T-helper 1 cell treated with Interleukin-12 subunit alpha and Interleukin-12 subunit beta and Interleukin-4 antibody, amounts not matched to agents 30 ng/mL and 1 ng/mL, for 36 hours (primary cell): ENCODE results near the gene AXIN2. TPM values are rescaled to one million over a fixed set of nuclear protein-coding genes. Genes with fewer than 3 reads are reported as not detected.

ENCODE experiments used
- intact Hi-C: fragments of 100-400 bp; cut with micrococcal nuclease; formaldehyde crosslinking; loops from one replicate; pipeline ENCODE4 v1.15.1; 2024
- total RNA-seq: library from RNA; stranded (reverse); gene quantifications from 2 replicates; pipeline ENCODE4 v1.2.3, GENCODE V29; 2022

Gene AXIN2
- total RNA-seq, 1 donor from 2014 or later, result 3.0 TPM

DNA sequence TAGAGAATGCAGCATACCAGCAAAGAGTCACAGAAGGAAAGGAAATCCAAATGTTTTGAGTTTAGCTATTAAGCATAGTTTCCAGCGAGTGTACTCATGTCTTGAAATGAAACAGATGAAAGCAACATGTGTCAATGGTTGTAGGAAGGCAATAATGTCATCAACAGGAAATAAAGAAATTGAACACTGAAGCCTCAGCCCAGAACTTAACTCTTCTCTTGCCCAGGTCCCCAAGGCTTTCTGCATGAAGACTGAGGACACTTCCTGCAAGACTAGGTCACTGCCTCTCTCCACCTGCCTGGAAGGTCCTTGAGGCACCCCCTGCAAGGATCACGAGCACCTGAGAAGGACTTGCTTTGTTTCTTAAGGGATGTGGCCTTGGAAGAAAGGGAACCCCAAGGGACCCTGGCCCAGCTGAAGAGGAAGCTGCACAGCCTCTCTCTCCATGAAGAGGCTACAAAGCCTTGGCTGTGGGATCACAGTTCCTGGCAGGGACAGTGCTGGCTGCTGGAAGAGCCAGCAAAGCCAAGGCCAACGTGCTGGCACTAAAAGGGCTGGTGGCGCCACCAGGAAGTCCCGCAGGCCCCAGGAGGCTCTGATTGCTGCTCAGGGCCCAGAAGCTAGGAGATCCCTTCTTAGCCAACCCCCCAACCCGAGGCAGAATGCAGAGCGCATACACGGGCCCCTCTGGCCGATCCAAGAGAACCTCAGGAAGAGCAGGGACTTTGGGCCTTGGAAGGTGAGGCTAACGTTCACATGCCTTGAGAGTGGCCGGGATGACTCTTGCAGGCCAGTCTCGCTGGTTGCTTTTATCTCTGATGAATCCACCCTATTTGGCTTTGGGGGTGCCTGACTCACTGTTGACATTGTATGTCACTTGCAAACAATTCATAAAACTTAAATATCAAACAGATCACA lies 23.4 kb upstream of the AXIN2 start:
- intact Hi-C loops, result no loop called here

DNA sequence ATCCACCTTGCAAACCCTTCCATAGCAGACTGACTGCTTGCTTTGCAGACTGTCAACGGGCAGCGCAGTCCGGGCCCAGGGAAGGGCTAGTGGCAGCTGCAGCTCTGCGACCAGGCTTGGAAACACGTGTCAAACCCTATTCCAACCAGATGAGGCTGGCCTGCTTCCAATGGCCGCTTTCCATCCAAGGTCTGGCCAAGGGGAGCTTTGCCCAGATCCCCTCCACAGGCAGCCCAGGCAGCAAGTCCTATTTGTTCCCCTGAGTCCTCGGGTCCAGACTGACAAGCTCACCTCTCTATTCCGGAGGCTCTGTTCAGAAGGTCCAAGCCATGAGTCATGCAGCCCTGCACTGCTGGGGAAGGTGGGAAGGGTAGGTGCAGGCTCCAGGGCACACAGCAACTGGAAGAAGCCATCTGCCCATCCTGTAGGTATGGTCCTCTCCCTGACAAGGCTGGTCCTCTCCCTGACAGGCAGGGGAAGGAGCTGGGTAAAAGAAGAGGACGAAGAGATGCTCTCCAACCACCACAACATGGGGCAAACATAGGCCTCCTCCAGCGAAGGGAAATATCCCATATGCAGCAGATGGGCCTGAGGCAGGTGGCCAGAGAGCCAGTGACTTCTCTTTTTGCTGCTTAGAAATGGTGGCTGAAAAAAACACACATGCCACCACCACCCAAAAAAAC lies 22.6 kb upstream of the AXIN2 start:
- intact Hi-C loops, result no loop called here

DNA sequence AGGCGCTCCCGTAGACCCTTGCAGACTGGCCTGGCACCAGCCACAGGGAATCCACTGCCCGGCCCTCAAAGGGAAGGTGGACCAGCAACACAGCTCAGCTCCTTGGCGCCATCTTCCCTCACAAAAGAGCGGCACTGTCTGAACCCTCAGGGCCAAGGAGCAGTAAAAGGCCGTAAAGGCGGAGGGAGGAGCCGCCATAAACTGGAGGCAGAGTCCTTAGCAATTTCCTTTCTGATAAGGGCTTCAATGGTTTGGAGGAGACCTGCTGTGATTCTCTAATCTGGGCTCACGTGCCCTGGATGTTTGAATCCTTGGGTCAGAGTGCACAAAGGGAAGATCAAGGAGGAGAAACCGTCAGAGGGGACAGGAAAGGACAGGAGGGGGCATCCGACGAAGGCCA lies 15.5 kb upstream of the AXIN2 start:
- intact Hi-C loops, result no loop called here

DNA sequence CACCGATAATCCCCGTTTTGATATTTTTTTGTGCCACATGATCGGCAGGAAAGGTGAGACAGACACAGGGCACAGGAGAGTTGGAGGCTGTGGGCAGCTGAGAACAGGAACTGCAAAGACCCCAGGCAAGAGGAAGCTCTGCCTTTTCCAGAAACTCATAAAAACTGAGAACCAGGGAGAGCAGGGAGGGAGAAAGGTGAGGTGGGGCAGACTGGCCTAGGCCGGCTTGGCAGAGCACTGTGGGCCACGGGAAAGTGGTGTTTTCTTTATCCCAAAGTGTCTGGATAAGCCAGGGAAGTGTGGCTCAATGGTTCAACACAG lies 11.8 kb upstream of the AXIN2 start:
- intact Hi-C loops, result no loop called here

DNA sequence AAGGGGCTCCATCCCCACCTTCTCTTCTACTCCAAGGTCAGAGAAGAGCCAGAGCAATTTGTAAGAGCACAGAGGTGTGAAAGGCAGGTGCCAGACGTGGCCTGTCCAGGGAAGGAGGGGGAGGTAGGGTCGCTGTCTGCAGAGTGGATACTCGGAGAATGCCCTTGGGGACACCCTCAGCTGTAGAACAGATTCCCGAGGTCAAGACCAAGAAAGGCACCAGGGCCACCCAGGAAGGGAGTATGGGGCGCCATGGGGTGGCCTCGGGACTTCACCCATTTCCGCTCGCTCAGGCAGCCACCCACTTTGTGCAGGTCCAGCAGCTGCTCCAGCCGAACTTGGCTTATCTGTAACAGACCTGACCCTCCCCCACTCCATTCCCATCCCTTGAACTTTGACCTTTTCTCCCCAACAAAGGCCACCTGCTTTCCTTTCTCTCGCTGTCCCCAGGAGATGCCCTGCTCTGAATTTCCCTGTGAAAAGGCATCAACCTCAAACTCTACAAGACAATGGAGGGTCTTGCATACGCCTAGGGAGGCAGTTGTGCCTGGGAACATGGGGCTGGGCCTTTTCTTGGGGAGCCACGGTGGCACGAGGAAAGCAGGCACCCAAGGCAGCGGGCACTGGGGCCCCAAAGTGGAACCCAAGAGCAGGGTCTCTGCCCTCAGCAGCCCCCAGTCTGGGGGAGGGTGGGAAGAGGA lies 11.3 kb upstream of the AXIN2 start:
- intact Hi-C loops, result no loop called here

DNA sequence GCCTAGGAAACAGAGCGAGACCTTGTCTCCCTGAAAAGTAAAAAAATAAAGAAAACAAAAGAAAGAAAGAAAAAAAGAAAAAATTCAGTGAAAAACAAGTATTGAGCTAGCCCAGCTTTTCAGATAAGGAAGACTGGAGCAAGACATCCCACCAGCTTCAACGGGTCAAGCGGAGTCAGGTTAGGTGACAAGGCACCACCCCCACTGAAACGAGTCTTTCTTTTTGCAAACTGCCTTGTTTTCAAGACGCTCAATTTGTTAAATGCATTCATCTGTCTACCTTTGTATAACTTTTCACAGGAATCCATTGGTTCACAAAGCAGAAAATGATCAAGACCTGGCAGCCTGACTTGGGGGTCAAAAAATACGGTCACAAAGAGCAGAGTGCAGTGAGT lies 10.7 kb upstream of the AXIN2 start:
- intact Hi-C loops, result no loop called here

DNA sequence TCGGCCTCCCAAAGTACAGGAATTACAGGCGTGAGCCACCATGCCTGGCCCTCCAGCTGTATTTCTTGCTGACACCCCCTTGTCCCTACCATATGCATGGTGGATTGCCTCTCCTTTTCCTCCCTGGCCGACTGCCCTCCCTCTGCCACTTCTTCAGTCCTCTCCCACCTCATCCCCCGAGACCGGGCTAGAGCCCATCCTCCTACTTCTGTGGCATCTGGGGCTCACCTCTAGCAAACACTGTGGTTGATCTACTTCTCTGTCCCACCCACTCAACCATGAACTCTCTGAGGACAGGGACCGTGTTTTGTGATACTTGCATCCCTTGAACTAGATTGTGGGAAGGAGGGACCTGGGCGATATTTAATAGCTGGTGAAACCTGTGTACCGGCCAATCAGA lies 7.5 kb upstream of the AXIN2 start:
- intact Hi-C loops, result no loop called here

DNA sequence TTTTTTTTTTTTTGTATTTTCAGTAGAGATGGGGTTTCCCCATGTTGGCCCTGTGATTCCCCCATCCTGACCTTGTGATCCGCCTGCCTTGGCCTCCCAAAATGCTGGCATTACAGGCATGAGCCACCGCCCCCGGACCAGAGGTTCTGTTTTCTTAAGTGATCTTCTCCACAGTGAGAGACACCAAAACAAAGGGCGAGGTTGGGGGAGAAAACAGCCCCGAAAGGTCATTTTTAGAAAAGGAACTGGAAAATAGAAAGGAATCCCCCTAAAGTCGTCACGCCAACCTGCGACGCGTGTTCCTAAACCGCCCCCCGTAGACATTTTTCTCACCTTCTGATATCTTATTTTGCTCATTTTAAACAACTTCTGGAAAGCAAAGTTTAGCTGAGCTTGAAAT lies 6.1 kb upstream of the AXIN2 start:
- intact Hi-C loops, result no loop called here

DNA sequence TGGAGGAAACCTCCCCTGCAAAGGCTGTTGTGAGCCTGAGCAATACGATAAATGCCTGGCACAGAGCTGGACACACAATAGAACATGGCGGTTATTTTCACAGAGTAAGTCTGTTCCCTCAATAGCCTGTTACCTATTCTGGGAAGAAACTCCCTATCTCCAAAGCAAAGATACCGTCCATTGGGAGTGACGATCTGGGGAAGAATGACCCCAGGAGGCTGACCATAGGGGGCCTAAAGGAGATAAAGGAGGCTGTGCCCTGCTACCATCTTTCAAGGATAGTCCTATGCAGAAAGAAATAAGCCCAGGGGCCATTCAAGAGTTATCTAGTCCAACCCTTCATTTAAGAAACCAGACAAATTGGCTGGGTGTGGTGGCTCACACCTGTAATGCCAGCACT lies 4.1 kb upstream of the AXIN2 start:
- intact Hi-C loops, result no loop called here

DNA sequence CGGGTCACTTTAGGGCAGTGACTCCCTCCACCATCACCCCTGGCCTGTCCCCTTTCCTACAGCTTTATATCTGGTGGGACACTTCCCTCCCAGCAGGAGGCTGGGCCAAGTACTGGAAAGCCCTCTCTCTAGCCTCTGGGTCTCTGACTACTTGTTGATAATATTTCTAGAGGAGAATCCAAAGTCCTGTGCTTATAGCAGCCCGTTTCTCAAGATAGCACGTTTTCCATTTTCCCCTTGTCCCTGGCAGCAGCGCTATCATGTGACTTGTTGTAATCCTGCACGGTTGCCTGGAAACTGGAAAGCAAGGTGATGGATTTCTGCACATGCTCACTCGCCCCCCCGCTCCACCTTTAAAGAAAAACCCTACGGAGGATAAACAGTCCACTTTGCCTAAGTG lies 3.3 kb upstream of the AXIN2 start:
- intact Hi-C loops, result no loop called here

DNA sequence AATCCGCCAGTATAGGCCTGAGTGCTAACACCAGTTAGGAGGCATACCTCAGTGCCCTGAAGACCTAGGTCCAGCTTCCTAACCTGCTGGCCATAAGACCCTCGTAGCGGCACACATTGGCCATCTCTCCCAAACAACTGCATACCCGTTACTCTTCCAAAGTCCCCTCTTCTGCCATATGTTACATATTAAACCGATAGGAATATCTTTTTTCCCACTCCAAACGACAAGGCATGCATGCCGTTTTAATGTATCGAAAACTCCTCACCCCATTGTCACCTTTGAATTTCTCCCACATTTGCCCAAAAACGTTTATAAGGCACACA lies 721 bp upstream of the AXIN2 start:
- intact Hi-C loops, result no loop called here

DNA sequence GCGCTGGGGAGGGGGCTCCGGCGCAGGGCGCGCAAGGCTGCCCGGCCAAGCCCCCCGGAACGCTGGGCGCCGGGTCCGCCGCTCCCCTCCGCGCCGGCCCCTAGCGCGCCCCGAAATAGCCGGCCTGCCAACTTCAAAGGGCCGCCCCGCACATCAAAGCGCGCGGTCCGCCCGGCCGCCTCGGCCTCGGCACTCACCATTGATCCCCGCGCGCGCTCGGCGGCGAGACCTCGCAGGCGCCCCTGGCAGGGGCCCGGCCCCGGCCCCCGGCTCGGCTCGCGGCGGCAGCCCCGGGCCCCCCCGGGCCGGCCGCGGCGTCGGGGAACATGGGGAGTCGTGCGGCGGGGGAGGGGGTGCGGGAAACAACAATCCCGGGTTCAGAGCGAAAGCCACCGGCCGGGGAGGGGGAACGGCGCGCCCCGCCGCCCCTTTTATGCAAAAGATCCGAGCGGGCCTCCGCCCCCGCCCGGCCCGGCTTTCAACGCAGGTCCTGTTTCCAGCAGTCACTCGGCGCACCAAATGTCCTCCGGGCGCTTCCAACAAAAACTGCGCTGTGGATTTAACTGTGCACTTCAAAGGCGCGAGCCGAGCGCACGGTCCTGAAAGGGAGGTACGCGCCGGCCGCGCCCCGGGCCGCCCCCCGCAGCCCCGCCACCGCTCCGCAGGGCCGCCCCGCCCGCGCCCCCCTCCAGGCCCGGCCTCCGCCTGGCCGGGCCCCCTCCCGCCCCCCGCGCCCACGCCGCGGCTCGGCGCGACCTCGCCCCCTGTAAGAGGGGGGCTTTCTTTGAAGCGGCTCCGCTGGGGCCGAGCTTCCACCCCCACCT lies 608 bp downstream of the AXIN2 start:
- intact Hi-C loops, result loop anchor here (1.0 to 2.0 kb wide), 3 partner anchors 38 to 604 kb away; no protein-coding TSS in a partner anchor

DNA sequence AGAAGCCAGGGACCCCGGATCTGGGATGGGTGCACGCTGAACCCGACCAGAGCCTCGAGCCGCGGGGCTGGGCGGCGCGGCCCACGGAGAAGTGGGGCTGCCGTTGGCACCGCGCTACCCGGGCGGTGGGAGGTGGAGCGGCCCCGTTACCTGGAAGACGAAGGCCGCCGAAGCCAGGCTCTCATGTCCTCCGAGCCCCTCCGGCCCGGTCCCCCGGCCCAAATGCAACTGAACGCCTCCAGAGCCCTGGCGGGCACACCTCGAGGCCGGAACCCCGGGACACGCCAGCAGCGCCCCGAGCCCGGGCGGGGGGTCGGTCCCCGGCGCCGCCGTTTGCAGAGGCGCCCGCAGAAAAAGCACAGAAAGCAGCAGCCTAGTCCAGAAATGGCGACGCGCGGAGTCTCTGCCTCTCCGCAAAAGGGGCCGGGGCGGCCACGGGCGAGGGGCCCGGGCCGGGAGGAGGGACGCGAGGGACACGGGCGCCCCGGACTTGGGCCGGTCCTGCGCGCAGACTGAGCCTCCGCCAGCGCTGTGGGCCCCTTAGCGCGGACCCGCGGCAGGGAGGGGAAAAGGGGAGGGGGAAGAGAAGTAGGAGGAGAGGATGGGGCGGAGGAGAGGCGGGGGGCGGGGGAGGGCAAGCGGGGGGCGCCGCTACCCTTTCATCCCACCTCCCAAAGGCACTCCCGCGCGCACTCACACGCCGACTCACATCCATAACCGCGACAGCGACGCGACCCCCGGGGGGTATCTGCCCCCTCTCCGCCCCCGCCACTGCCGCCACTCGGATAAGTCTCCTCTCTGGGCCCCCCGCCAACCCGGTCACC lies 1.4 kb downstream of the AXIN2 start:
- intact Hi-C loops, result loop anchor here (2.0 kb wide), 1 partner anchor 605 kb away; no protein-coding TSS in a partner anchor

DNA sequence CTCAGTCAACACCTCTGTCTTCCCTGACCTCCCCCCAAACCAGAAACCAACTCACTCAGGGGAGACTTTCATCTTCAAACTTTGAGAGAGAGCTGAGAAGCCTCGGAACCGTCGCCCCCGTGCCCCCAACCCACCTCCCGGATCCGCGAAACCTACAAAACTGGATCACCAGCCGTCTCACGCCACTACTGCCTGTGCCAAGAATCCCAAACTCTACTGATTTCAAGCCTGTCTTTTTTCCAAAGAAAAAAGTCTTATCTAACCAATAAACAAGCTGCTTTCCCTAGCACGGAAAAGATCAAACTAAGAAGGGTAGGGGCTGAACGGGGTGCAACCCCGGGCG lies 2.0 kb downstream of the AXIN2 start:
- intact Hi-C loops, result no loop called here

DNA sequence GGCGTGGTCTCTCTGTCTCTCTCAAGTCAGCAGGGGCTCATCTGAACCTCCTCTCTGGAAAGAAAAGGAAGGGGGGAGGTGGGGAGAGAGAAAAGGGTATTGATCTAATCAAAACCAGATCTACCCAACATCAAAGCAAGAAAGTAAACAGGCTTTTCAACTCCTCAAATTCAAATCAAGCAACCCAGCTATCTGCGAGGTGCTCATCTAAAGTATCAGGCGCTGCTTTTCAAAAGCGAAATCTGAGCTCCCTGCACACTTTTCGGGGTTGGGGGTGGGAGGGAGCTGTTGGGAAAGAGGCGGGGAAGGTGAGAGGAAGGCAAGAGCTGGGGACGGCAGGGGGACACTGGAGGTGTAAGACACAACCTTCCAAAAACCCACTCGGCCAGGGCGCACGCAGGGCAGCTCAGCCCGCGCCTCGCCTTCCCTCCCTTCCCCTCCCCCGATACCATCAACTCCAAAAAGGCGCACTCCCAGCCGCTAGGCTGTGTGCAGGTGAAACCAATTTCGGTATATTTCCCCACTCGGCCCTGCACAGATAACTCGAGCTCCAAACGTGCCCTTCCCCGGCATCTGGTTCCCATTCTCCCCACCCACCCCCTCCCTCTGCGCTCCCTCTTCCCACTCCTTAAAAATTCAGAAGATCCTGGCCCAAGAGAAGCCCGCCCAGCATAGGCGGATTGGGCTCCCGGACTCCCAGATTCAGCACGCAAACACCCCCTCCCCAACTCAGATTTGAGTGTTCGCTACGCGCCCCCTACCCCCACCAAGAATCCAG lies 2.6 kb downstream of the AXIN2 start:
- intact Hi-C loops, result no loop called here

DNA sequence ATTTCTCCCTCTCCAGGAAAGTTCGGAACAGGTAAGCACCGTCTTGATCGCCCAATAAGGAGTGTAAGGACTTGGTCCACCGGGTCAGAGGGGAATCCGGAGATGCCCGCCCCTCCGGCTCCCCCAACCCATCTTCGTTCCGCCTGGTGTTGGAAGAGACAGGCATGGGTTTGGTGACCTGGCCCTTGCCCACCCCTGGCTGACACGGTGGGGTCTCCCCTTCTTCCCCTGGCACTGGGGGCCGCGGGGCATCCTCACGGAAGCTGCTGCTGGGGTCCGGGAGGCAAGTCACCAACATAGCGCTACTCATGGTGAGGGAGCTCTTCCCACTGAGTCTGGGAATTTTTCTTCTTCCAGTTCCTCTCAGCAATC lies 3.2 kb downstream of the AXIN2 start:
- intact Hi-C loops, result no loop called here

DNA sequence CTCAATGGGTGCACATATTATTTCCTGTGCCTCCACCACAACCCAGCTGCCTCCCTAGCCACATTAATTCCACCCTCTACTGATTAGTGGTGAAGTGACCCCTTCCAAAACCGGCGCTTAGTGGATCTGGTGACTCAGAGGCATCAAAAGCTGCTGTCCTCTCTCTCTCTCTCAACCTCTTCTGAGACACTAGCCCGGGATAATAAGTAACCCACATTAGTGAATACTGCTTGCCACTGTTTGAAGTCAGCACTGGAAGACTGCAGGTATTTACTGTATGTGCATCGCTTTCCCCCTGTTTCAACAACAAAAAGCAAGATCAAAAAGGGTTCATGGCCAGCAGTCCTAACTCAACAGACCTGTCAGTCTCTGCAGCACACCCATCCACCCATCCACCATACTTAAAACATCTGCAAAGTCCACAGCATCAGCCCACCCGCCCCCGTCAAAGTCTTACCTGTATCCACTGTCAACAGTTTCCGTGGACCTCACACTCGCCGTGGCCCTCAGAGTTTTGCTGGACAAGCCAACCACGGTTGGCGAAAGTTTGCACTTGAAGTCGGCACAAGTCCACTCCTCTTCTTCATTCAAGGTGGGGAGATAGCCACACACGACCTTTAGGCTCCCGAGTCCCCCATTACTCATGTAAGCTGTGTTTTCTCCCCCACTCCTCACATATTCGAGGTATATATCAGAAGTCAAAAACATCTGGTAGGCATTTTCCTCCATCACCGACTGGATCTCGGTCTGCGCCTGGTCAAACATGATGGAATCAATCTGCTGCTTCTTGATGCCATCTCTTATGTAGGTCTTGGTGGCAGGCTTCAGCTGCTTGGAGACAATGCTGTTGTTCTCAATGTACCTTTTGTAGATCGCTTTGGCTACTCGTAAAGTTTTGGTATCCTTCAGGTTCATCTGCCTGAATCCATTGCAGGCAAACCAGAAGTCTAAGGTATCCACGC lies 3.8 kb downstream of the AXIN2 start:
- intact Hi-C loops, result loop anchor here (2.0 kb wide), 1 partner anchor 63 kb away; no protein-coding TSS in a partner anchor

DNA sequence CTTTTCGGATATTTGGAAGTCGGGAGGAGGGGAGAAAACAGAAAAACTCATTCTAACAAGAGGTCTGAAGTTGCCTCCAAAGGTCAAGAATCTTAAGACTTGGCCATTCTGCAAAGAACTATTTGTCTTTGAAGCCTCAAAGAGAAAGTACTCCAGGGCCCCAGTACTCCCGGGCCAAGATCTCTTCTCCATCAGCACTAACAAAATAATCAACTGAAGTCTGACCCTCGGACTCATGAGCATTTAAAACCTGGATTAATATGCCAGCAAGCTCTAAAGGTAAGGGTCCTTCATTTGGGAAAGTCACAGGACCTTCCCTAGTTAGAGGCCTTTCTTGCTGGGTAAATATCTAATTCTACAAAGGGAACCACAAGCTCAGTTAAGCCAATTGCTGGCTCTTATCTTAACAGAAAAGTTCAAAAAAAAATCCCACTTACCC lies 4.5 kb downstream of the AXIN2 start:
- intact Hi-C loops, result loop anchor here (1.0 to 2.0 kb wide), 9 partner anchors 19 to 326 kb away; no protein-coding TSS in a partner anchor
